ENCODE measurements around the gene CDH4.

DNA sequence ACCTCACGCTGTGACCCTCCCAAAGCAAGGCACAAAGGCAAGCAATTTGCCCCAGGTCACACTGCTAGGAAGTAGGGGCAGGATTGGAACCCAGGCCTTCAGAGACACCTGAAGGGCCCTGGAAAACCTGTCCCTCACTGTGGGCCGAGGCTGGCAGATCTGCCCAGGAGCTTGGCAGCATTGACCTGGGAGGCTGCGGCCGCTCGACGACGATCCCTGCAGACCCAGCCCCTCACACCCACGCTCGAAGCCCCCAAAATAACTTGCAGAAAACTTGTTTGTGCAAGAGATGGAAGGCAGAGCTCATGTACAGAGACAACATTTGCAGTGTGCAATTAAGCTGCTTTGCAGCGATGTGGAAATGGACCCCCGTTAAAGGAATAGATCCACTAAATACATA is 562.2 kb downstream of the CDH4 start:
- TF ChIP-seq, protein P1, sequence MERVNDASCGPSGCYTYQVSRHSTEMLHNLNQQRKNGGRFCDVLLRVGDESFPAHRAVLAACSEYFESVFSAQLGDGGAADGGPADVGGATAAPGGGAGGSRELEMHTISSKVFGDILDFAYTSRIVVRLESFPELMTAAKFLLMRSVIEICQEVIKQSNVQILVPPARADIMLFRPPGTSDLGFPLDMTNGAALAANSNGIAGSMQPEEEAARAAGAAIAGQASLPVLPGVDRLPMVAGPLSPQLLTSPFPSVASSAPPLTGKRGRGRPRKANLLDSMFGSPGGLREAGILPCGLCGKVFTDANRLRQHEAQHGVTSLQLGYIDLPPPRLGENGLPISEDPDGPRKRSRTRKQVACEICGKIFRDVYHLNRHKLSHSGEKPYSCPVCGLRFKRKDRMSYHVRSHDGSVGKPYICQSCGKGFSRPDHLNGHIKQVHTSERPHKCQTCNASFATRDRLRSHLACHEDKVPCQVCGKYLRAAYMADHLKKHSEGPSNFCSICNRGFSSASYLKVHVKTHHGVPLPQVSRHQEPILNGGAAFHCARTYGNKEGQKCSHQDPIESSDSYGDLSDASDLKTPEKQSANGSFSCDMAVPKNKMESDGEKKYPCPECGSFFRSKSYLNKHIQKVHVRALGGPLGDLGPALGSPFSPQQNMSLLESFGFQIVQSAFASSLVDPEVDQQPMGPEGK (tag by site-specific recombination; IDR thresholded peaks at IDR 0.05) = no peak
- TF ChIP-seq, protein P2, sequence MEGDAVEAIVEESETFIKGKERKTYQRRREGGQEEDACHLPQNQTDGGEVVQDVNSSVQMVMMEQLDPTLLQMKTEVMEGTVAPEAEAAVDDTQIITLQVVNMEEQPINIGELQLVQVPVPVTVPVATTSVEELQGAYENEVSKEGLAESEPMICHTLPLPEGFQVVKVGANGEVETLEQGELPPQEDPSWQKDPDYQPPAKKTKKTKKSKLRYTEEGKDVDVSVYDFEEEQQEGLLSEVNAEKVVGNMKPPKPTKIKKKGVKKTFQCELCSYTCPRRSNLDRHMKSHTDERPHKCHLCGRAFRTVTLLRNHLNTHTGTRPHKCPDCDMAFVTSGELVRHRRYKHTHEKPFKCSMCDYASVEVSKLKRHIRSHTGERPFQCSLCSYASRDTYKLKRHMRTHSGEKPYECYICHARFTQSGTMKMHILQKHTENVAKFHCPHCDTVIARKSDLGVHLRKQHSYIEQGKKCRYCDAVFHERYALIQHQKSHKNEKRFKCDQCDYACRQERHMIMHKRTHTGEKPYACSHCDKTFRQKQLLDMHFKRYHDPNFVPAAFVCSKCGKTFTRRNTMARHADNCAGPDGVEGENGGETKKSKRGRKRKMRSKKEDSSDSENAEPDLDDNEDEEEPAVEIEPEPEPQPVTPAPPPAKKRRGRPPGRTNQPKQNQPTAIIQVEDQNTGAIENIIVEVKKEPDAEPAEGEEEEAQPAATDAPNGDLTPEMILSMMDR (tag by site-specific recombination; IDR thresholded peaks at IDR 0.05) = no peak
- TF ChIP-seq, protein P3, sequence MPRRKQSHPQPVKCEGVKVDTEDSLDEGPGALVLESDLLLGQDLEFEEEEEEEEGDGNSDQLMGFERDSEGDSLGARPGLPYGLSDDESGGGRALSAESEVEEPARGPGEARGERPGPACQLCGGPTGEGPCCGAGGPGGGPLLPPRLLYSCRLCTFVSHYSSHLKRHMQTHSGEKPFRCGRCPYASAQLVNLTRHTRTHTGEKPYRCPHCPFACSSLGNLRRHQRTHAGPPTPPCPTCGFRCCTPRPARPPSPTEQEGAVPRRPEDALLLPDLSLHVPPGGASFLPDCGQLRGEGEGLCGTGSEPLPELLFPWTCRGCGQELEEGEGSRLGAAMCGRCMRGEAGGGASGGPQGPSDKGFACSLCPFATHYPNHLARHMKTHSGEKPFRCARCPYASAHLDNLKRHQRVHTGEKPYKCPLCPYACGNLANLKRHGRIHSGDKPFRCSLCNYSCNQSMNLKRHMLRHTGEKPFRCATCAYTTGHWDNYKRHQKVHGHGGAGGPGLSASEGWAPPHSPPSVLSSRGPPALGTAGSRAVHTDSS (tag by site-specific recombination; IDR thresholded peaks at IDR 0.05) = no peak
- TF ChIP-seq ZNF155 (tag by site-specific recombination; IDR thresholded peaks at IDR 0.05) (no peak), ZNF114 (tag by site-specific recombination; IDR thresholded peaks at IDR 0.05) (no peak), ZNF16 (tag by site-specific recombination; IDR thresholded peaks at IDR 0.05; ENCODE audit: low read depth) (no peak), ZNF202 (tag by site-specific recombination; IDR thresholded peaks at IDR 0.05; ENCODE audit: borderline replicate concordance) (no peak), ZBTB17 (tag by site-specific recombination; IDR thresholded peaks at IDR 0.05) (no peak)
- TF ChIP-seq, protein P4, sequence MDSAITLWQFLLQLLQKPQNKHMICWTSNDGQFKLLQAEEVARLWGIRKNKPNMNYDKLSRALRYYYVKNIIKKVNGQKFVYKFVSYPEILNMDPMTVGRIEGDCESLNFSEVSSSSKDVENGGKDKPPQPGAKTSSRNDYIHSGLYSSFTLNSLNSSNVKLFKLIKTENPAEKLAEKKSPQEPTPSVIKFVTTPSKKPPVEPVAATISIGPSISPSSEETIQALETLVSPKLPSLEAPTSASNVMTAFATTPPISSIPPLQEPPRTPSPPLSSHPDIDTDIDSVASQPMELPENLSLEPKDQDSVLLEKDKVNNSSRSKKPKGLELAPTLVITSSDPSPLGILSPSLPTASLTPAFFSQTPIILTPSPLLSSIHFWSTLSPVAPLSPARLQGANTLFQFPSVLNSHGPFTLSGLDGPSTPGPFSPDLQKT (IDR thresholded peaks at IDR 0.05; ENCODE audit: borderline replicate concordance, low read depth, low read length) = no peak
- TF ChIP-seq, protein P5, sequence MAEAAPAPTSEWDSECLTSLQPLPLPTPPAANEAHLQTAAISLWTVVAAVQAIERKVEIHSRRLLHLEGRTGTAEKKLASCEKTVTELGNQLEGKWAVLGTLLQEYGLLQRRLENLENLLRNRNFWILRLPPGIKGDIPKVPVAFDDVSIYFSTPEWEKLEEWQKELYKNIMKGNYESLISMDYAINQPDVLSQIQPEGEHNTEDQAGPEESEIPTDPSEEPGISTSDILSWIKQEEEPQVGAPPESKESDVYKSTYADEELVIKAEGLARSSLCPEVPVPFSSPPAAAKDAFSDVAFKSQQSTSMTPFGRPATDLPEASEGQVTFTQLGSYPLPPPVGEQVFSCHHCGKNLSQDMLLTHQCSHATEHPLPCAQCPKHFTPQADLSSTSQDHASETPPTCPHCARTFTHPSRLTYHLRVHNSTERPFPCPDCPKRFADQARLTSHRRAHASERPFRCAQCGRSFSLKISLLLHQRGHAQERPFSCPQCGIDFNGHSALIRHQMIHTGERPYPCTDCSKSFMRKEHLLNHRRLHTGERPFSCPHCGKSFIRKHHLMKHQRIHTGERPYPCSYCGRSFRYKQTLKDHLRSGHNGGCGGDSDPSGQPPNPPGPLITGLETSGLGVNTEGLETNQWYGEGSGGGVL (tag by site-specific recombination; IDR thresholded peaks at IDR 0.05) = no peak
